ENCODE results near the gene ARID1A.

Gene ARID1A

DNA sequence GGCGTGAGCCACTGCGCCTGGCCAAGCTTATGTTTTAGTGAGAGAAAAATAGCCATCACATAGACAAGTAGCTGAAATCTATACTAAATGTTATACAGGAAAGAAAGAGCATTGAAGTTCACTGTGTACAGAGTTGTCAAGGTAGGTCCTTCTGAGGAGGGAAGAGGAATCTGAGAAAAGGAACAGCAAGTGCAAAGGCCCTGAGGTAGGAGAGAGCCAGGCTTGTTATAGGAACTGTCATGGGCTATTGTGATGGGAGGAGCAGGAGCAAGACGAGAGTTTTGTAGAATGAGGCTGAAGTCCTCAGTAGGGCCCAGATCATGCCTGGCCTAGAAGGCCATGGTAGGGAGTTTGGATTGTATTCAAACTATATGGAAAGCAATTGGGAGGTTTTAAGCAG is 135.2 kb downstream of the ARID1A start:
- Histone ChIP-seq H3K27ac (ENCODE audit: low read depth, low read length) (no peak overlapping the region), H3K9me2 (replicated peaks; ENCODE audit: insufficient read depth, low read length) (no peaks in the 10 kb centered on the region), H3K9ac (ENCODE audit: low read length) (no peak overlapping the region), H3K9me3 (ENCODE audit: insufficient read depth, low read length) (no peaks in the 10 kb centered on the region), H3K4me2 (ENCODE audit: low read depth, low read length, poor library complexity, severe bottlenecking) (no peak overlapping the region), H3F3A (ENCODE audit: insufficient read depth) (no peaks in the 10 kb centered on the region; the same call in 1 of the 2 replicates), H3K4me3 (ENCODE audit: insufficient read depth, low read length, poor library complexity, severe bottlenecking) (no peak overlapping the region), H3K79me2 (ENCODE audit: insufficient read depth, low read length) (peaks cover 6% of the 10 kb centered on the region; the same call in 1 of the 2 replicates), H3K27me3 (ENCODE audit: low read length) (no peaks in the 10 kb centered on the region), H2AFZ (ENCODE audit: low read depth, low read length, severe bottlenecking) (no peak overlapping the region), H3K36me3 (ENCODE audit: low read length) (no peaks in the 10 kb centered on the region), H4K20me1 (ENCODE audit: low read depth, low read length) (no peaks in the 10 kb centered on the region)
- TF ChIP-seq, protein P1, sequence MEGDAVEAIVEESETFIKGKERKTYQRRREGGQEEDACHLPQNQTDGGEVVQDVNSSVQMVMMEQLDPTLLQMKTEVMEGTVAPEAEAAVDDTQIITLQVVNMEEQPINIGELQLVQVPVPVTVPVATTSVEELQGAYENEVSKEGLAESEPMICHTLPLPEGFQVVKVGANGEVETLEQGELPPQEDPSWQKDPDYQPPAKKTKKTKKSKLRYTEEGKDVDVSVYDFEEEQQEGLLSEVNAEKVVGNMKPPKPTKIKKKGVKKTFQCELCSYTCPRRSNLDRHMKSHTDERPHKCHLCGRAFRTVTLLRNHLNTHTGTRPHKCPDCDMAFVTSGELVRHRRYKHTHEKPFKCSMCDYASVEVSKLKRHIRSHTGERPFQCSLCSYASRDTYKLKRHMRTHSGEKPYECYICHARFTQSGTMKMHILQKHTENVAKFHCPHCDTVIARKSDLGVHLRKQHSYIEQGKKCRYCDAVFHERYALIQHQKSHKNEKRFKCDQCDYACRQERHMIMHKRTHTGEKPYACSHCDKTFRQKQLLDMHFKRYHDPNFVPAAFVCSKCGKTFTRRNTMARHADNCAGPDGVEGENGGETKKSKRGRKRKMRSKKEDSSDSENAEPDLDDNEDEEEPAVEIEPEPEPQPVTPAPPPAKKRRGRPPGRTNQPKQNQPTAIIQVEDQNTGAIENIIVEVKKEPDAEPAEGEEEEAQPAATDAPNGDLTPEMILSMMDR (IDR thresholded peaks at IDR 0.05; ENCODE audit: insufficient read depth, low read length, poor library complexity, severe bottlenecking) = no peak
